Activated B cell treated with CpG ODN at 0.5 μM for 24 hours (primary cell): ENCODE measurements around the gene LCE7A. TPM values are rescaled to one million over a fixed set of nuclear protein-coding genes. Genes with fewer than 3 reads are reported as not detected.

ENCODE experiments used
- ATAC-seq: fragments of 200-7000 bp; cut with Tn5 transposase; one replicate; pipeline ENCODE4 v1.10.0; 2021; ENCODE audit warnings: low read depth, mild to moderate bottlenecking, moderate library complexity
- CTCF ChIA-PET: fragments of 350-600 bp; sonication (Branson Sonifier 250); formaldehyde crosslinking; loops from one replicate; lab custom pipeline; 2021; ENCODE audit warnings: antibody characterized with exemption; lab: Charles Lee
- POLR2A ChIA-PET: fragments of 350-600 bp; sonication (Branson Sonifier 250); formaldehyde crosslinking; loops from one replicate; lab custom pipeline; 2021; ENCODE audit warnings: antibody characterized with exemption; lab: Charles Lee
- DNase-seq: peaks from one replicate; pipeline ENCODE4 v3.0.0; 2022
- H3K27ac Mint-ChIP-seq: one replicate; pipeline ENCODE4 v1.8.0; 2020; ENCODE audit warnings: mixed read lengths
- H3K27me3 Mint-ChIP-seq: one replicate; pipeline ENCODE4 v1.8.0; 2021; ENCODE audit warnings: mixed read lengths
- H3K36me3 Mint-ChIP-seq: one replicate; pipeline ENCODE4 v1.8.0; 2021; ENCODE audit warnings: low read depth, mixed read lengths
- H3K4me1 Mint-ChIP-seq: one replicate; pipeline ENCODE4 v1.8.0; 2021; ENCODE audit warnings: mixed read lengths
- H3K4me3 Mint-ChIP-seq: one replicate; pipeline ENCODE4 v1.8.0; 2020; ENCODE audit warnings: mild to moderate bottlenecking, mixed read lengths
- H3K9me3 Mint-ChIP-seq: one replicate; pipeline ENCODE4 v1.8.0; 2020; ENCODE audit warnings: mixed read lengths
- CTCF ChIP-seq: fragments of 200-600 bp; IDR thresholded peaks from one replicate; pipeline ENCODE4 v1.8.0; 2022; ENCODE audit warnings: antibody characterized with exemption, mild to moderate bottlenecking
- intact Hi-C: fragments of 100-400 bp; cut with micrococcal nuclease; formaldehyde crosslinking; loops from one replicate; pipeline ENCODE4 v1.15.1; 2024
- total RNA-seq: library from RNA; stranded (reverse); gene quantifications from 2 replicates; pipeline ENCODE4 v1.2.3, GENCODE V29; 2022

The LCE7A gene
- total RNA-seq, result not detected in 2 replicates

- ATAC-seq (no peak), DNase-seq (no peak)
- Mint-ChIP-seq H3K4me3 (no peak within 1 kb of the TSS), H3K4me1 (no peaks in the 10 kb centered on the region), H3K27ac (no peak within 1 kb of the TSS), H3K27me3 (peaks cover 6% of the 10 kb centered on the region), H3K36me3 (no peaks in the 10 kb centered on the region), H3K9me3 (no peaks in the 10 kb centered on the region)
- TF ChIP-seq CTCF, result no peak
- intact Hi-C loops, result no loop called here
- ChIA-PET POLR2A (no interaction called here), CTCF (no interaction called here)
Observed at GRCh38 chr1:152859696-152860095, at the start of gene LCE7A. Gene LCE7A (plus strand): TSS chr1:152859996. CDS start chr1:152860698, 702 bp downstream.

GRCh38 chr1:152811050-152811449 lies 48.7 kb upstream of the LCE7A start:
- intact Hi-C loops, result no loop called here
- Mint-ChIP-seq H3K4me1 (no peaks in the 10 kb centered on the region), H3K4me3 (no peak overlapping the region), H3K9me3 (peaks cover 4% of the 10 kb centered on the region), H3K36me3 (no peaks in the 10 kb centered on the region), H3K27me3 (peaks cover 4% of the 10 kb centered on the region), H3K27ac (no peak overlapping the region)
- no peak for ATAC-seq
- no peak for DNase-seq
- ChIA-PET CTCF (no interaction called here), POLR2A (no interaction called here)
- no peak for TF ChIP-seq CTCF

- Mint-ChIP-seq H3K27ac (no peak within 1 kb of the TSS), H3K36me3 (no peaks in the 10 kb centered on the region), H3K4me3 (no peak within 1 kb of the TSS), H3K4me1 (no peaks in the 10 kb centered on the region), H3K27me3 (peaks cover 4% of the 10 kb centered on the region), H3K9me3 (peaks cover 4% of the 10 kb centered on the region)
- no peak for ATAC-seq
- ChIA-PET POLR2A (no interaction called here), CTCF (no interaction called here)
- DNase-seq, result no peak
- TF ChIP-seq CTCF, result no peak
- intact Hi-C loops, result no loop called here
Observed at GRCh38 chr1:152811671-152812070, 48.1 kb upstream of the LCE7A start, which contains the start of gene LCE1B. Gene LCE1B (plus strand): TSS chr1:152811971. CDS start chr1:152812447, 476 bp downstream.

- DNase-seq (no peak), ATAC-seq (no peak)
- Mint-ChIP-seq H3K27me3 (no peaks in the 10 kb centered on the region), H3K9me3 (no peaks in the 10 kb centered on the region), H3K4me1 (peaks cover 4% of the 10 kb centered on the region), H3K4me3 (no peak overlapping the region), H3K27ac (no peak overlapping the region), H3K36me3 (no peaks in the 10 kb centered on the region)
- intact Hi-C loops, result no loop called here
- CTCF ChIA-PET, result no interaction called here
- no peak for TF ChIP-seq CTCF
- POLR2A ChIA-PET, result no interaction called here
Observed at GRCh38 chr1:152817309-152817708, 42.5 kb upstream of the LCE7A start.

- Mint-ChIP-seq H3K36me3 (no peaks in the 10 kb centered on the region), H3K27ac (no peak overlapping the region), H3K4me3 (no peak overlapping the region), H3K9me3 (no peaks in the 10 kb centered on the region), H3K27me3 (peaks cover 16% of the 10 kb centered on the region), H3K4me1 (peaks cover 4% of the 10 kb centered on the region)
- POLR2A ChIA-PET, result no interaction called here
- no peak for TF ChIP-seq CTCF
- DNase-seq, result no peak
- CTCF ChIA-PET, result no interaction called here
- intact Hi-C loops, result no loop called here
- ATAC-seq, result no peak
Observed at GRCh38 chr1:152823294-152823693, 36.5 kb upstream of the LCE7A start.
